Measurements from ENCODE around the gene P3H2. TPM values are rescaled to one million over a fixed set of nuclear protein-coding genes. Genes with fewer than 3 reads are reported as not detected.

P3H2 gene
- total and polyA plus RNA-seq, 2 experiments from 2014 or later = 8.2 to 24.2 TPM

- TF ChIP-seq ZNF331 (CRISPR knock-in tag; IDR thresholded peaks at IDR 0.05; ENCODE audit: low read depth) (no peak), ZNF114 (CRISPR knock-in tag; IDR thresholded peaks at IDR 0.05) (no peak), NANOG (IDR thresholded peaks at IDR 0.05; ENCODE audit: borderline replicate concordance) (no peak), EZH2 (IDR thresholded peaks at IDR 0.05; ENCODE audit: low read depth, unreplicated experiment) (no peak)
These were observed 49.9 kb downstream of the P3H2 start (continued) for GRCh38 chr3:190070622-190071347.

GRCh38 chr3:190065204-190065603 lies 55.5 kb downstream of the P3H2 start:
- Histone ChIP-seq H3K9me2 (ENCODE audit: insufficient read depth) (0 out of 2 replicates have a peak, but pooled peaks cover 4% of the 10 kb centered on the region), H3K4me1 (ENCODE audit: insufficient read depth) (no peaks in the 10 kb centered on the region), H3K4me2 (no peak overlapping the region; the same call in 1 of the 2 replicates), H2AFZ (no peak overlapping the region), H3F3A (replicated peaks; ENCODE audit: low read depth) (no peaks in the 10 kb centered on the region), H3K27ac (ENCODE audit: low read depth) (no peak overlapping the region), H3K79me2 (replicated peaks; ENCODE audit: insufficient read depth) (no peaks in the 10 kb centered on the region), H3K27me3 (ENCODE audit: insufficient read depth) (no peaks in the 10 kb centered on the region), H3K4me3 (no peak overlapping the region), H4K20me1 (replicated peaks; ENCODE audit: insufficient read depth) (no peaks in the 10 kb centered on the region), H3K36me3 (ENCODE audit: insufficient read depth) (no peaks in the 10 kb centered on the region)
- Mint-ChIP-seq H3K9me3 (no peaks in the 10 kb centered on the region), H3K27ac (no peak overlapping the region), H3K4me3 (no peak overlapping the region), H3K27me3 (ENCODE audit: insufficient read depth, low read depth, poor library complexity) (no peaks in the 10 kb centered on the region), H3K36me3 (ENCODE audit: low read depth) (no peaks in the 10 kb centered on the region), H3K4me1 (peaks cover 15% of the 10 kb centered on the region; the same call in 2 of the 3 replicates)
- ATAC-seq (no peak), DNase-seq (ENCODE audit: low spot score) (no peak)
- TF ChIP-seq POLR2AphosphoS5 (IDR thresholded peaks at IDR 0.05; ENCODE audit: low read depth) (no peak), NANOG (IDR thresholded peaks at IDR 0.05; ENCODE audit: borderline replicate concordance) (no peak), CTCF (conservative IDR thresholded peaks at IDR 0.05; ENCODE audit: low read depth in 2 of 2) (no peak), ZNF114 (CRISPR knock-in tag; IDR thresholded peaks at IDR 0.05) (no peak), REST (IDR thresholded peaks at IDR 0.05; ENCODE audit: unreplicated experiment) (no peak), EZH2phosphoT487 (IDR thresholded peaks at IDR 0.05; ENCODE audit: unreplicated experiment) (no peak)
- TF ChIP-seq, protein P1, sequence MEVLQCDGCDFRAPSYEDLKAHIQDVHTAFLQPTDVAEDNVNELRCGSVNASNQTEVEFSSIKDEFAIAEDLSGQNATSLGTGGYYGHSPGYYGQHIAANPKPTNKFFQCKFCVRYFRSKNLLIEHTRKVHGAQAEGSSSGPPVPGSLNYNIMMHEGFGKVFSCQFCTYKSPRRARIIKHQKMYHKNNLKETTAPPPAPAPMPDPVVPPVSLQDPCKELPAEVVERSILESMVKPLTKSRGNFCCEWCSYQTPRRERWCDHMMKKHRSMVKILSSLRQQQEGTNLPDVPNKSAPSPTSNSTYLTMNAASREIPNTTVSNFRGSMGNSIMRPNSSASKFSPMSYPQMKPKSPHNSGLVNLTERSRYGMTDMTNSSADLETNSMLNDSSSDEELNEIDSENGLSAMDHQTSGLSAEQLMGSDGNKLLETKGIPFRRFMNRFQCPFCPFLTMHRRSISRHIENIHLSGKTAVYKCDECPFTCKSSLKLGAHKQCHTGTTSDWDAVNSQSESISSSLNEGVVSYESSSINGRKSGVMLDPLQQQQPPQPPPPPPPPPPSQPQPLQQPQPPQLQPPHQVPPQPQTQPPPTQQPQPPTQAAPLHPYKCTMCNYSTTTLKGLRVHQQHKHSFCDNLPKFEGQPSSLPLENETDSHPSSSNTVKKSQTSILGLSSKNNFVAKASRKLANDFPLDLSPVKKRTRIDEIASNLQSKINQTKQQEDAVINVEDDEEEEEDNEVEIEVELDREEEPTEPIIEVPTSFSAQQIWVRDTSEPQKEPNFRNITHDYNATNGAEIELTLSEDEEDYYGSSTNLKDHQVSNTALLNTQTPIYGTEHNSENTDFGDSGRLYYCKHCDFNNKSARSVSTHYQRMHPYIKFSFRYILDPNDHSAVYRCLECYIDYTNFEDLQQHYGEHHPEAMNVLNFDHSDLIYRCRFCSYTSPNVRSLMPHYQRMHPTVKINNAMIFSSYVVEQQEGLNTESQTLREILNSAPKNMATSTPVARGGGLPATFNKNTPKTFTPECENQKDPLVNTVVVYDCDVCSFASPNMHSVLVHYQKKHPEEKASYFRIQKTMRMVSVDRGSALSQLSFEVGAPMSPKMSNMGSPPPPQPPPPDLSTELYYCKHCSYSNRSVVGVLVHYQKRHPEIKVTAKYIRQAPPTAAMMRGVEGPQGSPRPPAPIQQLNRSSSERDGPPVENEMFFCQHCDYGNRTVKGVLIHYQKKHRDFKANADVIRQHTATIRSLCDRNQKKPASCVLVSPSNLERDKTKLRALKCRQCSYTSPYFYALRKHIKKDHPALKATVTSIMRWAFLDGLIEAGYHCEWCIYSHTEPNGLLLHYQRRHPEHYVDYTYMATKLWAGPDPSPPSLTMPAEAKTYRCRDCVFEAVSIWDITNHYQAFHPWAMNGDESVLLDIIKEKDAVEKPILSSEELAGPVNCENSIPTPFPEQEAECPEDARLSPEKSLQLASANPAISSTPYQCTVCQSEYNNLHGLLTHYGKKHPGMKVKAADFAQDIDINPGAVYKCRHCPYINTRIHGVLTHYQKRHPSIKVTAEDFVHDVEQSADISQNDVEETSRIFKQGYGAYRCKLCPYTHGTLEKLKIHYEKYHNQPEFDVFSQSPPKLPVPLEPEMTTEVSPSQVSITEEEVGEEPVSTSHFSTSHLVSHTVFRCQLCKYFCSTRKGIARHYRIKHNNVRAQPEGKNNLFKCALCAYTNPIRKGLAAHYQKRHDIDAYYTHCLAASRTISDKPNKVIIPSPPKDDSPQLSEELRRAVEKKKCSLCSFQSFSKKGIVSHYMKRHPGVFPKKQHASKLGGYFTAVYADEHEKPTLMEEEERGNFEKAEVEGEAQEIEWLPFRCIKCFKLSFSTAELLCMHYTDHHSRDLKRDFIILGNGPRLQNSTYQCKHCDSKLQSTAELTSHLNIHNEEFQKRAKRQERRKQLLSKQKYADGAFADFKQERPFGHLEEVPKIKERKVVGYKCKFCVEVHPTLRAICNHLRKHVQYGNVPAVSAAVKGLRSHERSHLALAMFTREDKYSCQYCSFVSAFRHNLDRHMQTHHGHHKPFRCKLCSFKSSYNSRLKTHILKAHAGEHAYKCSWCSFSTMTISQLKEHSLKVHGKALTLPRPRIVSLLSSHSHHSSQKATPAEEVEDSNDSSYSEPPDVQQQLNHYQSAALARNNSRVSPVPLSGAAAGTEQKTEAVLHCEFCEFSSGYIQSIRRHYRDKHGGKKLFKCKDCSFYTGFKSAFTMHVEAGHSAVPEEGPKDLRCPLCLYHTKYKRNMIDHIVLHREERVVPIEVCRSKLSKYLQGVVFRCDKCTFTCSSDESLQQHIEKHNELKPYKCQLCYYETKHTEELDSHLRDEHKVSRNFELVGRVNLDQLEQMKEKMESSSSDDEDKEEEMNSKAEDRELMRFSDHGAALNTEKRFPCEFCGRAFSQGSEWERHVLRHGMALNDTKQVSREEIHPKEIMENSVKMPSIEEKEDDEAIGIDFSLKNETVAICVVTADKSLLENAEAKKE (CRISPR knock-in tag; IDR thresholded peaks at IDR 0.05) = no peak

All from GM23338 (cell line).